ENCODE results near the gene LMTK2.

GRCh38 chr7:98115746-98116525, 9.3 kb downstream of the LMTK2 start:
- TF ChIP-seq EZH2 (IDR thresholded peaks at IDR 0.05; ENCODE audit: borderline replicate concordance, insufficient read depth, low read depth, low read length, poor library complexity, severe bottlenecking), result no peak
- TF ChIP-seq CTCF (IDR thresholded peaks at IDR 0.05), result no peak

Data from B cell (primary cell).